SK-N-SH (cell line): ENCODE data around the gene UBXN6. TPM values are rescaled to one million over a fixed set of nuclear protein-coding genes. Genes with fewer than 3 reads are reported as not detected.

Experiments
- CTCF ChIA-PET: fragments of 300-600, 350-600 bp; formaldehyde crosslinking; extraction: SDS; loops from one replicate; lab custom pipeline; 2021; lab: Yijun Ruan, JAX
- POLR2A ChIA-PET: fragments of 350-600 bp; sonication (Branson Sonifier 250); formaldehyde crosslinking; extraction: SDS; loops from one replicate; lab custom pipeline; 2020; ENCODE audit warnings: antibody characterized with exemption, inconsistent platforms; lab: Yijun Ruan, JAX
- DNase-seq: peaks from one replicate; pipeline ENCODE4 v3.0.0; 2012
- H2AFZ ChIP-seq: fragments of 200-600 bp; sonication (generic); 2 replicates; pipeline ENCODE4 v1.8.1; 2016; ENCODE audit warnings: antibody characterized with exemption, mild to moderate bottlenecking, low read depth
- H3F3A ChIP-seq: fragments of 200-600 bp; sonication (generic); replicated peaks from 2 replicates; pipeline ENCODE3; 2016; ENCODE audit warnings: antibody characterized with exemption, mild to moderate bottlenecking; ENCODE audit not compliant: insufficient read depth
- H3K27ac ChIP-seq, 2 experiments: fragments of 200-500 bp in 1 of 2; fragments of 200-600 bp in 1 of 2; sonication (Bioruptor generic) in 1 of 2; sonication (generic), shearing (Covaris generic) in 1 of 2; 2 replicates each; pipeline versions ENCODE4 v1.5.1 to v1.6.1; 2014 to 2016; ENCODE audit warnings: low read depth in 2 of 2, inconsistent platforms in 1 of 2, low read length in 1 of 2, mild to moderate bottlenecking in 1 of 2, mixed read lengths in 1 of 2
- H3K27me3 ChIP-seq: fragments of 200-600 bp; sonication (generic), shearing (Covaris generic); 2 replicates; pipeline ENCODE4 v1.6.1; 2016; ENCODE audit warnings: mixed run types; ENCODE audit not compliant: insufficient read depth
- H3K36me3 ChIP-seq, 2 experiments: fragments of 200-500 bp in 1 of 2; fragments of 200-600 bp in 1 of 2; sonication (Bioruptor generic) in 1 of 2; sonication (generic) in 1 of 2; replicated peaks in 1 of 2; 2 replicates each; pipeline versions ENCODE3 to v1.5.1; 2014 to 2016; ENCODE audit warnings: low read length in 1 of 2, mild to moderate bottlenecking in 1 of 2; ENCODE audit not compliant: insufficient read depth in 2 of 2, control insufficient read depth in 1 of 2
- H3K4me1 ChIP-seq, 2 experiments: fragments of 200-500 bp in 1 of 2; fragments of 200-600 bp in 1 of 2; sonication (Bioruptor generic) in 1 of 2; sonication (generic), shearing (Covaris generic) in 1 of 2; 2 replicates each; pipeline versions ENCODE4 v1.5.1 to v1.6.1; 2014 to 2016; ENCODE audit warnings: low read depth in 1 of 2, low read length in 1 of 2, mixed run types in 1 of 2; ENCODE audit not compliant: insufficient read depth in 2 of 2, control insufficient read depth in 1 of 2
- H3K4me2 ChIP-seq: fragments of 200-600 bp; sonication (generic), shearing (Covaris generic); 2 replicates; pipeline ENCODE4 v1.6.1; 2017; ENCODE audit warnings: mixed run types
- H3K4me3 ChIP-seq, 2 experiments: fragments of 200-500 bp in 1 of 2; fragments of 200-600 bp in 1 of 2; sonication (Bioruptor generic) in 1 of 2; sonication (generic), shearing (Covaris generic) in 1 of 2; 2 replicates each; pipeline versions ENCODE4 v1.5.1 to v1.8.1; 2014 to 2016; ENCODE audit warnings: low read depth in 2 of 2, inconsistent platforms in 1 of 2, low read length in 1 of 2, mild to moderate bottlenecking in 1 of 2, mixed read lengths in 1 of 2, moderate library complexity in 1 of 2
- H3K79me2 ChIP-seq: fragments of 200-600 bp; sonication (generic); 2 replicates; pipeline ENCODE4 v1.8.1; 2017; ENCODE audit warnings: mild to moderate bottlenecking; ENCODE audit not compliant: insufficient read depth
- H3K9ac ChIP-seq: fragments of 200-600 bp; sonication (generic); 2 replicates; pipeline ENCODE4 v1.6.1; 2017; ENCODE audit warnings: mixed run types
- H3K9me2 ChIP-seq: fragments of 200-600 bp; sonication (generic); 2 replicates; pipeline ENCODE4 v1.6.1; 2017; ENCODE audit warnings: mixed run types
- H3K9me3 ChIP-seq: fragments of 200-600 bp; sonication (generic); 2 replicates; pipeline ENCODE4 v1.6.1; 2017; ENCODE audit warnings: mixed run types, mild to moderate bottlenecking, moderate library complexity
- H4K20me1 ChIP-seq: fragments of 200-600 bp; sonication (generic); 2 replicates; pipeline ENCODE4 v1.6.1; 2017; ENCODE audit warnings: mild to moderate bottlenecking, mixed run types; ENCODE audit not compliant: insufficient read depth
- CHD2 ChIP-seq: fragments of 150-350 bp; IDR thresholded peaks from 2 replicates; pipeline ENCODE4 v1.6.1; 2018; ENCODE audit warnings: low read length; ENCODE audit not compliant: partially characterized antibody
- ELF1 ChIP-seq: IDR thresholded peaks from 2 replicates; pipeline ENCODE4 v1.4.0; 2012
- EZH2phosphoT487 ChIP-seq: fragments of 200-600 bp; sonication (generic); IDR thresholded peaks from 2 replicates; pipeline ENCODE4 v1.6.1; 2017; ENCODE audit warnings: low read depth, mixed run types, mild to moderate bottlenecking, antibody characterized with exemption, moderate library complexity, borderline replicate concordance
- FOSL2 ChIP-seq: IDR thresholded peaks from 2 replicates; pipeline ENCODE4 v1.4.0; 2012; ENCODE audit warnings: low read depth, mild to moderate bottlenecking, moderate library complexity, borderline replicate concordance
- GATA2 ChIP-seq: sonication (generic); formaldehyde crosslinking; IDR thresholded peaks from 2 replicates; pipeline ENCODE4 v1.5.0; 2020; ENCODE audit warnings: mild to moderate bottlenecking, missing genetic modification reagents
- MEF2A ChIP-seq: IDR thresholded peaks from 2 replicates; pipeline ENCODE4 v1.4.0; 2012; ENCODE audit warnings: low read depth, borderline replicate concordance
- MXI1 ChIP-seq: IDR thresholded peaks from 2 replicates; pipeline ENCODE4 v1.6.1; 2012; ENCODE audit warnings: mild to moderate bottlenecking, low read depth, low read length, improper control_type of control experiment
- NRF1 ChIP-seq: IDR thresholded peaks from 2 replicates; pipeline ENCODE4 v1.6.1; 2012; ENCODE audit warnings: low read depth, mild to moderate bottlenecking, low read length
- RFX5 ChIP-seq: IDR thresholded peaks from 2 replicates; pipeline ENCODE4 v1.6.1; 2012; ENCODE audit warnings: mild to moderate bottlenecking, improper control_type of control experiment, low read length
- RXRA ChIP-seq: IDR thresholded peaks from 2 replicates; pipeline ENCODE4 v1.4.0; 2012; ENCODE audit warnings: low read depth, mild to moderate bottlenecking, borderline replicate concordance
- SIN3A ChIP-seq: IDR thresholded peaks from 2 replicates; pipeline ENCODE4 v1.6.1; 2012; ENCODE audit warnings: low read depth, mild to moderate bottlenecking, low read length, moderate library complexity, borderline replicate concordance
- TAF1 ChIP-seq: IDR thresholded peaks from 2 replicates; pipeline ENCODE4 v1.6.1; 2012; ENCODE audit warnings: low read depth, mild to moderate bottlenecking, low read length, moderate library complexity, borderline replicate concordance
- TEAD4 ChIP-seq: IDR thresholded peaks from 2 replicates; pipeline ENCODE4 v1.4.0; 2012; ENCODE audit warnings: mild to moderate bottlenecking, borderline replicate concordance; ENCODE audit not compliant: insufficient read depth
- WGBS: methylation state at CpG from one replicate; pipeline ENCODE4 v1.1.6; 2017; ENCODE audit warnings: low lambda C conversion rate; 5-methylcytosine and 5-hydroxymethylcytosine counted together
- polyA plus RNA-seq, 3 experiments: library from polyadenylated mRNA; depleted of rRNA; stranded (reverse); fragments of >200 nt; gene quantifications; 2 replicates each; pipeline ENCODE4 v1.2.3, GENCODE V29; 2012
- TF ChIP-seq, protein P1 (sequence below): IDR thresholded peaks from 2 replicates; pipeline ENCODE4 v1.6.1; 2012; ENCODE audit warnings: mild to moderate bottlenecking, low read depth, low read length, moderate library complexity

UBXN6 gene
- polyA plus RNA-seq, 1 of the 3 experiments (the other 2 are of a cell fraction) = 110 TPM

DNA sequence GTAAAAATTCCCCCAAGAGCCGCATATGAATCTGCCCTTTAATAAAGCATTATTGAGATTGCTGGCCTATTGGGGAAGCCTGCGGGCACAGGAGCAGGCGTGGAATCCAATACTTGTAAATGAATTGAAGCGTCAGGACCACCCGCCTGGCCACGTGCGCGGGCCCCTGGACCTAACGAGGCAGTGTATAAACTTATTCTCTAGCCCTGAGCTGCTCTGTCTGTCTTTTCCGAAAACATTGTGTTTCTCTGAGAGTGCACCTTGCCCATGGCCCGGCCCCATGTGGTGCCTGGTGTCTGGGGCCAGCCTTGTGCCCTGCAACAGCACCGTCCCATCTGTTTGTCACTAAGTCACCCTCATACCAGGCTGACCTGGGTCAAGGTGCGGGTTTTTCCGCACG lies 14.4 kb downstream of the UBXN6 start:
- H3K9me3 ChIP-seq = no peaks in the 10 kb centered on the region
- H3K9ac ChIP-seq = no peak overlapping the region
- H3K4me1 ChIP-seq = no peaks in the 10 kb centered on the region
- ChIA-PET POLR2A (interaction anchor here (1.4 kb wide), 1 partner anchor 13 kb away, joined by 6 read pairs; no protein-coding TSS in a partner anchor), CTCF (interaction anchor here (1.1 to 1.3 kb wide), 2 partner anchors 17 to 43 kb away, joined by 3 to 5 read pairs; partner anchors contain the start of gene SH3GL1)
- no peak overlapping the region for H3K4me2 ChIP-seq
- no peak overlapping the region for H2AFZ ChIP-seq
- H3K27ac ChIP-seq = no peak overlapping the region
- no peaks in the 10 kb centered on the region for H3K9me2 ChIP-seq
- H3F3A ChIP-seq = no peaks in the 10 kb centered on the region
- DNase-seq = no peak
- TF ChIP-seq EZH2phosphoT487 (no peak), MEF2A (no peak), NRF1 (no peak), GATA2 (CRISPR knock-in tag) (no peak), TEAD4 (no peak), ELF1 (no peak)
- no peaks in the 10 kb centered on the region for H4K20me1 ChIP-seq
- H3K27me3 ChIP-seq = no peaks in the 10 kb centered on the region
- no peaks in the 10 kb centered on the region; the same call in 1 of the 2 replicates for H3K79me2 ChIP-seq
- WGBS = 97% methylated on average over 15 of the region's 15 CpGs
- H3K36me3 ChIP-seq = peaks cover 0 to 42% of the 10 kb centered on the region in 2 experiments
- no peak overlapping the region for H3K4me3 ChIP-seq

GRCh38 chr19:4442819-4443146 lies 14.8 kb downstream of the UBXN6 start:
- H3K9me2 ChIP-seq = no peaks in the 10 kb centered on the region
- no peaks in the 10 kb centered on the region for H3K9me3 ChIP-seq
- WGBS = 95% methylated on average over 9 of the region's 10 CpGs
- ChIA-PET POLR2A (no interaction called here), CTCF (no interaction called here)
- H3K4me2 ChIP-seq = no peak overlapping the region
- H3K4me1 ChIP-seq = no peaks in the 10 kb centered on the region
- H3K27me3 ChIP-seq = no peaks in the 10 kb centered on the region
- no peaks in the 10 kb centered on the region; the same call in 1 of the 2 replicates for H3K79me2 ChIP-seq
- TF ChIP-seq MXI1 (no peak), FOSL2 (no peak), RXRA (no peak), GATA2 (CRISPR knock-in tag) (no peak)
- H4K20me1 ChIP-seq = no peaks in the 10 kb centered on the region
- no peak overlapping the region for H2AFZ ChIP-seq
- no peaks in the 10 kb centered on the region for H3F3A ChIP-seq
- H3K36me3 ChIP-seq = peaks cover 0 to 38% of the 10 kb centered on the region in 2 experiments
- no peak for DNase-seq
- H3K27ac ChIP-seq = no peak overlapping the region
- no peak overlapping the region for H3K4me3 ChIP-seq
- H3K9ac ChIP-seq = no peak overlapping the region

DNA sequence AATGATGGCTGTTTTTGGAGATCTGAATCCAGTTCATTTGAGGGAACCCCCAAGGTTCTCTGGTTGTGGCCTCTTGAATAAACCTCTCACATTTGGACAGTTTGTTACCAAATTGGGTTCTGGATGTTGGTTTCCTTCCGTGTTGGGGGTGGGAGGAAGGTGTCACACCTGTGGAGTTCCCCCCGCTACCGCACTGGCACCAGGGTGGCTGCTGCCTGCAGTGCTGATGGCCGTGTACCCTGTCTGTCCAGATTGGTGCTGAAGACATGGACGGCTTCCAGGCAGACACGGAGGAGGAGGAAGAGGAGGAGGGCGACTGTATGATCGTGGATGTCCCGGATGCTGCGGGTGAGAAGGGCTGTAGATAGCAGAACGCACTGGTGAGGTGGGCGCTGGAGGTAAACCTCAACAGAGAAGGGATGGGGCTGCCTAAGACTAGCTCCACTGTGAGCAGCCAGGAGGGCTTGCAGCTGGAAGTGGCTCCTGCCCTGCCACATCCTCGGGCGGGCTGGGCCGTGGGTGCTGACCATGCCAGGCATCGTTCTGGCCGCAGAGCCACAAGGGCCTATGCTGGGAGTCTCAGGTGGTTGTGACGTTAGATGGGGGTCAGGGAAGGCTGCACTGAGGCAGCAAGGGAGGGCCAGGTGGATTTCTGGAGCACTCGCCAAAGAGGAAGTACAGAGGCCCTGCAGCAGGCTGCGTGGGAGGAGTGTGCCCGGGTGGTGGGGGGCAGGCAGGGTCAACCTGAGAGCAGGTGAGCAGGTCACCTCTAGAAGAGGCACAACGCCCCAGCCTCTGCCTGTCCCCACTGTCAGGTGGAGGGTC lies 15.4 kb downstream of the UBXN6 start:
- TF ChIP-seq, protein P1, sequence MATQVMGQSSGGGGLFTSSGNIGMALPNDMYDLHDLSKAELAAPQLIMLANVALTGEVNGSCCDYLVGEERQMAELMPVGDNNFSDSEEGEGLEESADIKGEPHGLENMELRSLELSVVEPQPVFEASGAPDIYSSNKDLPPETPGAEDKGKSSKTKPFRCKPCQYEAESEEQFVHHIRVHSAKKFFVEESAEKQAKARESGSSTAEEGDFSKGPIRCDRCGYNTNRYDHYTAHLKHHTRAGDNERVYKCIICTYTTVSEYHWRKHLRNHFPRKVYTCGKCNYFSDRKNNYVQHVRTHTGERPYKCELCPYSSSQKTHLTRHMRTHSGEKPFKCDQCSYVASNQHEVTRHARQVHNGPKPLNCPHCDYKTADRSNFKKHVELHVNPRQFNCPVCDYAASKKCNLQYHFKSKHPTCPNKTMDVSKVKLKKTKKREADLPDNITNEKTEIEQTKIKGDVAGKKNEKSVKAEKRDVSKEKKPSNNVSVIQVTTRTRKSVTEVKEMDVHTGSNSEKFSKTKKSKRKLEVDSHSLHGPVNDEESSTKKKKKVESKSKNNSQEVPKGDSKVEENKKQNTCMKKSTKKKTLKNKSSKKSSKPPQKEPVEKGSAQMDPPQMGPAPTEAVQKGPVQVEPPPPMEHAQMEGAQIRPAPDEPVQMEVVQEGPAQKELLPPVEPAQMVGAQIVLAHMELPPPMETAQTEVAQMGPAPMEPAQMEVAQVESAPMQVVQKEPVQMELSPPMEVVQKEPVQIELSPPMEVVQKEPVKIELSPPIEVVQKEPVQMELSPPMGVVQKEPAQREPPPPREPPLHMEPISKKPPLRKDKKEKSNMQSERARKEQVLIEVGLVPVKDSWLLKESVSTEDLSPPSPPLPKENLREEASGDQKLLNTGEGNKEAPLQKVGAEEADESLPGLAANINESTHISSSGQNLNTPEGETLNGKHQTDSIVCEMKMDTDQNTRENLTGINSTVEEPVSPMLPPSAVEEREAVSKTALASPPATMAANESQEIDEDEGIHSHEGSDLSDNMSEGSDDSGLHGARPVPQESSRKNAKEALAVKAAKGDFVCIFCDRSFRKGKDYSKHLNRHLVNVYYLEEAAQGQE = no peak
- TF ChIP-seq RFX5 (no peak), MEF2A (no peak), CHD2 (no peak), SIN3A (no peak), TAF1 (no peak)
- H3K27ac ChIP-seq = no peak overlapping the region
- H3K27me3 ChIP-seq = no peaks in the 10 kb centered on the region
- no peaks in the 10 kb centered on the region for H4K20me1 ChIP-seq
- H3K4me2 ChIP-seq = no peak overlapping the region
- peaks cover 0 to 32% of the 10 kb centered on the region in 2 experiments for H3K36me3 ChIP-seq
- H3K9me3 ChIP-seq = no peaks in the 10 kb centered on the region
- no peaks in the 10 kb centered on the region; the same call in 1 of the 2 replicates for H3K79me2 ChIP-seq
- no peaks in the 10 kb centered on the region for H3F3A ChIP-seq
- ChIA-PET POLR2A (no interaction called here), CTCF (no interaction called here)
- no peaks in the 10 kb centered on the region for H3K9me2 ChIP-seq
- no peaks in the 10 kb centered on the region for H3K4me1 ChIP-seq
- WGBS = 88% methylated on average over 13 of the region's 22 CpGs
- no peak overlapping the region for H3K9ac ChIP-seq
- no peak overlapping the region for H2AFZ ChIP-seq
- no peak overlapping the region for H3K4me3 ChIP-seq
- no peak for DNase-seq
